Measurements from ENCODE around the gene IL1F10.

GRCh38 chr2:113073325-113073834, 5.6 kb downstream of the IL1F10 start:
- TF ChIP-seq GATA3 (IDR thresholded peaks at IDR 0.05; ENCODE audit: low read depth, low read length) (no peak), GATA2 (IDR thresholded peaks at IDR 0.05; ENCODE audit: low read depth, low read length) (no peak)

All from SH-SY5Y (cell line).